H1 (cell line): Measurements from ENCODE around the gene TFDP1. TPM values are rescaled to one million over a fixed set of nuclear protein-coding genes. Genes with fewer than 3 reads are reported as not detected.

ENCODE experiments used
- CBX5 ChIP-seq: fragments of 300-800, 300-1000 bp; sonication (generic); IDR thresholded peaks from 2 replicates; pipeline ENCODE4 v1.7.1; 2016; ENCODE audit warnings: antibody characterized with exemption, low read length, low read depth
- CHD1 ChIP-seq: IDR thresholded peaks from 2 replicates; pipeline ENCODE4 v1.6.1; 2012; ENCODE audit warnings: low read depth, low read length, improper control_type of control experiment
- TCF12 ChIP-seq: IDR thresholded peaks from 2 replicates; pipeline ENCODE4 v1.6.1; 2011; ENCODE audit warnings: low read depth, mild to moderate bottlenecking, low read length
- polyA plus RNA-seq, 7 experiments: library from polyadenylated mRNA; depleted of rRNA in 3 of 7; stranded (reverse) in 5 of 7; unstranded in 2 of 7; fragments of >200 nt in 5 of 7; fragments of 200-250 nt in 2 of 7; gene quantifications; 1 replicate in 5 of 7; 2 replicates in 1 of 7; 4 replicates in 1 of 7; pipeline versions ENCODE4 v1.2.1 to v1.2.3, GENCODE V29; 2011 to 2013; ENCODE audit warnings: missing spikeins in 2 of 7, mixed read lengths in 2 of 7
- total RNA-seq: library from RNA; stranded (reverse); fragmentation: NEBNext Ultra II Directional; extraction: Animal tissue kit (Norgen Biotek cat#: 25700); gene quantifications from 2 replicates; pipeline ENCODE4 v1.2.1, GENCODE V29; 2021

TFDP1 gene
- total and polyA plus RNA-seq, 2 of the 8 experiments (the other 6 are each of a cell fraction or from before 2014, with no cell fraction given) = 43.6 to 81.9 TPM

DNA sequence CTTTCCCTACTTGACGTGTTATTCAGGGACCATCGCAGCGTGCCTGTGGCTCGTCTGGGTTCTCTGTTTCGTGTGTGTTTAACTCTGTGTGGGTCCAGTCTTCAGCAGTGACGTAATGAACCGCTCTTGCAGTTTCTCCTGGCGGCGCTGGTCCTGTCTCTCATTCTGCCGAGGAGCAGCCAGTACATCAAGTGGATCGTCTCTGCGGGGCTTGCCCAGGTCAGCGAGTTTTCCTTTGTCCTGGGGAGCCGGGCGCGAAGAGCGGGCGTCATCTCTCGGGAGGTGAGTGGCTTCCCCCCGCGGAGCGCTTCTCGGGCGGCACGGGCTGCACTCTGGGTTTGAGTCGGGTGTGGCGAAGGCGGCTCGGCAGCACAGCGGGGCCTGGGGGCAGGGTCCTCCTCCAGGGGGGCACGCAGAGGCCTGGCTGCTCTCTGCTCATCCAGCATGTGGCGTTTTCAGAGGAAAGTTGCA is 36.3 kb upstream of the TFDP1 start (continued):
- no peak for TF ChIP-seq CBX5
- TF ChIP-seq TCF12 = no peak
- TF ChIP-seq CHD1 = no peak
